Activated T-cell treated with anti-CD3 and anti-CD28 coated beads for 1 hour (primary cell): ENCODE data around the gene METTL23.

Source experiments
- DNase-seq: peaks from one replicate; pipeline ENCODE4 v3.0.0-alpha.2; 2020; ENCODE audit warnings: low read depth

Gene METTL23

GRCh38 chr17:76726776-76727718, at the start of gene METTL23:
Gene METTL23 (plus strand): TSS chr17:76726839. CDS start chr17:76729711, 2,872 bp downstream.
- DNase-seq = peak; percentile 64

GRCh38 chr17:76677406-76677805, 49.2 kb upstream of the METTL23 start:
- DNase-seq = no peak

GRCh38 chr17:76678330-76678729, 48.3 kb upstream of the METTL23 start:
- DNase-seq = peak; percentile 16

- DNase-seq = no peak
Measured at GRCh38 chr17:76679239-76679638, 47.4 kb upstream of the METTL23 start.

GRCh38 chr17:76681222-76682137, 45.2 kb upstream of the METTL23 start:
- DNase-seq = peak; percentile 63

- no peak for DNase-seq
Measured at GRCh38 chr17:76682296-76682695, 44.3 kb upstream of the METTL23 start.

- no peak for DNase-seq
Measured at GRCh38 chr17:76683011-76683755, 43.5 kb upstream of the METTL23 start.

GRCh38 chr17:76683921-76684745, 42.5 kb upstream of the METTL23 start:
- DNase-seq = no peak

GRCh38 chr17:76684756-76685155, 41.9 kb upstream of the METTL23 start:
- no peak for DNase-seq

GRCh38 chr17:76685366-76685765, 41.3 kb upstream of the METTL23 start:
- no peak for DNase-seq

- DNase-seq = no peak
Measured at GRCh38 chr17:76685846-76686245, 40.8 kb upstream of the METTL23 start.

GRCh38 chr17:76686538-76687297, 39.9 kb upstream of the METTL23 start:
- DNase-seq = no peak

- DNase-seq = no peak
Measured at GRCh38 chr17:76687298-76688164, 39.1 kb upstream of the METTL23 start.

- no peak for DNase-seq
Measured at GRCh38 chr17:76688165-76688622, 38.4 kb upstream of the METTL23 start.

GRCh38 chr17:76689859-76690258, 36.8 kb upstream of the METTL23 start:
- DNase-seq = no peak

- no peak for DNase-seq
Measured at GRCh38 chr17:76690596-76691280, 35.9 kb upstream of the METTL23 start.

GRCh38 chr17:76691379-76692191, 35.1 kb upstream of the METTL23 start:
- no peak for DNase-seq
